HG03571 (cell line): Measurements from ENCODE around the gene GDA.

Experiments
- ATAC-seq: cut with Tn5 transposase; IDR thresholded peaks from one replicate; pipeline ENCODE4 v1.9.1; 2021; ENCODE audit not compliant: unreplicated experiment

GDA gene

GRCh38 chr9:72149231-72149975 is at the start of gene GDA:
Gene GDA, plus strand, starts transcription at chr9:72149440. Its CDS starts 120 bp downstream, at chr9:72149560.
- ATAC-seq: no peak

- no peak for ATAC-seq
These were observed 46.7 kb upstream of the GDA start for GRCh38 chr9:72102520-72102919.

- ATAC-seq: no peak
These were observed 36.2 kb upstream of the GDA start for GRCh38 chr9:72113056-72113455.

GRCh38 chr9:72119853-72120252 is 29.4 kb upstream of the GDA start:
- peak; percentile 78 for ATAC-seq

GRCh38 chr9:72124947-72125346 is 24.3 kb upstream of the GDA start:
- no peak for ATAC-seq

GRCh38 chr9:72127753-72128152 is 21.5 kb upstream of the GDA start:
- no peak for ATAC-seq

- no peak for ATAC-seq
These were observed 20.7 kb upstream of the GDA start for GRCh38 chr9:72128526-72128925.

GRCh38 chr9:72129271-72130156 is 19.7 kb upstream of the GDA start:
- ATAC-seq: no peak

- ATAC-seq: no peak
These were observed 18.9 kb upstream of the GDA start for GRCh38 chr9:72130321-72130720.

GRCh38 chr9:72131206-72131605 is 18.0 kb upstream of the GDA start:
- ATAC-seq: no peak

GRCh38 chr9:72132052-72132451 is 17.2 kb upstream of the GDA start:
- ATAC-seq: no peak

- no peak for ATAC-seq
These were observed 15.7 kb upstream of the GDA start for GRCh38 chr9:72133365-72134035.

- no peak for ATAC-seq
These were observed 14.4 kb upstream of the GDA start for GRCh38 chr9:72134801-72135200.

GRCh38 chr9:72137697-72138365 is 11.4 kb upstream of the GDA start:
- ATAC-seq: no peak

GRCh38 chr9:72139226-72139625 is 10.0 kb upstream of the GDA start:
- no peak for ATAC-seq

- ATAC-seq: no peak
These were observed 8.7 kb upstream of the GDA start for GRCh38 chr9:72140586-72140985.

- ATAC-seq: no peak
These were observed 7.8 kb upstream of the GDA start for GRCh38 chr9:72141484-72141883.

- no peak for ATAC-seq
These were observed 4.3 kb upstream of the GDA start for GRCh38 chr9:72144756-72145492.

- no peak for ATAC-seq
These were observed 3.3 kb upstream of the GDA start for GRCh38 chr9:72145733-72146505.

GRCh38 chr9:72147676-72148075 is 1.6 kb upstream of the GDA start:
- no peak for ATAC-seq
